ENCODE measurements around the gene PPFIBP1.
"Not testable (repeated sequence)": the region's sequence is repeated elsewhere in the genome, so short reads cannot be mapped to it uniquely, and the experiment has no call there.

DNA sequence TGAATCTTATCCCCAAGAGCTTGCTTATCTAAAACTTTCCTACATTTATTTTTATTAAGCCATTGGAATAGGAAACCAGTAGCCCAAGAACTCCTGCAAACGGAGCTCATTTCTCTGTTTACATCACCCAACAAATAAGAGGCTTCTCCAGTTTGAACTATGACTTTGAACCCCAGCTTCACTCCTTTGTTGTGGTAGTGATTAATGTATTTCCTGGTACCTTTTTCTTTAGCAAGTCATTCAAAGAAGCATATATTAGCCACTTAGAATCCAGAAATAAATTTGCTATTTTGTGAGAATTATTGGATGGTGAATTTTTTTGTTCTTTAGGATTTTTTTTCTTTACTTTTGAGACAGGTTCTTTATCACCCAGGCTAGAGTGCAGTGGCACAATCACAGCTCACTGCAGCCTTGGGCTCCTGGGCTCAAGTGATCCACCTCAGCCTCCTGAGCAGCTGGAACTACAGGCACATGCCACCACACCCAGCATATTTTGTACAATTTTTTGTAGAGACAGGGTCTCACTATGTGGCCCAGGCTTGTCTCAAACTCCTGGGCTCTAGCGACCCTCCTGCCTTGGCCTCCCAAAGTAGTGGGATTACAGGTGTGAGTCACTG is 104.0 kb downstream of the PPFIBP1 start:
- not testable (repeated sequence) for TF ChIP-seq CTCF, POLR2A (IDR thresholded peaks at IDR 0.05)

Measured in breast epithelium (tissue), 3 donors.